Activated CD4-positive, alpha-beta T cell treated with anti-CD3 and anti-CD28 coated beads, Interleukin-2, amount 10 ng/mL, durations not matched to agents 24 days and 14 days (primary cell): ENCODE data around the gene SEC14L5. TPM values are rescaled to one million over a fixed set of nuclear protein-coding genes. Genes with fewer than 3 reads are reported as not detected.

Experiments used
- DNase-seq: peaks from one replicate; pipeline ENCODE4 v3.0.0; 2022
- H3K27ac Mint-ChIP-seq: one replicate; pipeline ENCODE4 v1.8.0; 2022; ENCODE audit warnings: mild to moderate bottlenecking, mixed read lengths
- H3K27me3 Mint-ChIP-seq: one replicate; pipeline ENCODE4 v1.8.0; 2022; ENCODE audit warnings: mixed read lengths
- H3K36me3 Mint-ChIP-seq: one replicate; pipeline ENCODE4 v1.8.0; 2022; ENCODE audit warnings: low read depth, mild to moderate bottlenecking, mixed read lengths
- H3K4me1 Mint-ChIP-seq: one replicate; pipeline ENCODE4 v1.8.0; 2021; ENCODE audit warnings: mixed read lengths
- H3K4me3 Mint-ChIP-seq: one replicate; pipeline ENCODE4 v1.8.0; 2022; ENCODE audit warnings: mild to moderate bottlenecking, moderate library complexity, mixed read lengths
- H3K9me3 Mint-ChIP-seq: one replicate; pipeline ENCODE4 v1.8.0; 2021; ENCODE audit warnings: mixed read lengths
- intact Hi-C: fragments of 100-400 bp; cut with micrococcal nuclease; formaldehyde crosslinking; loops from one replicate; pipeline ENCODE4 v1.15.1; 2023
- total RNA-seq: library from RNA; stranded (reverse); gene quantifications from 2 replicates; pipeline ENCODE4 v1.2.3, GENCODE V29; 2022

Gene SEC14L5
- total RNA-seq, 1 donor from 2014 or later, result not detected

- H3K4me1 Mint-ChIP-seq, result peaks cover 10% of the 10 kb centered on the region
- H3K4me3 Mint-ChIP-seq, result no peak overlapping the region
- intact Hi-C loops, result no loop called here
- peaks cover 5% of the 10 kb centered on the region for H3K27me3 Mint-ChIP-seq
- no peak for DNase-seq
- H3K36me3 Mint-ChIP-seq, result no peaks in the 10 kb centered on the region
- no peak overlapping the region for H3K27ac Mint-ChIP-seq
- peaks cover 13% of the 10 kb centered on the region for H3K9me3 Mint-ChIP-seq
Observed at GRCh38 chr16:4976611-4977145, 18.5 kb downstream of the SEC14L5 start.

GRCh38 chr16:4979164-4979563 is 21.0 kb downstream of the SEC14L5 start:
- H3K9me3 Mint-ChIP-seq, result peaks cover 5% of the 10 kb centered on the region
- no peaks in the 10 kb centered on the region for H3K36me3 Mint-ChIP-seq
- H3K27me3 Mint-ChIP-seq, result peaks cover 5% of the 10 kb centered on the region
- no peak for DNase-seq
- H3K27ac Mint-ChIP-seq, result no peak overlapping the region
- intact Hi-C loops, result no loop called here
- no peak overlapping the region for H3K4me3 Mint-ChIP-seq
- H3K4me1 Mint-ChIP-seq, result no peaks in the 10 kb centered on the region

DNA sequence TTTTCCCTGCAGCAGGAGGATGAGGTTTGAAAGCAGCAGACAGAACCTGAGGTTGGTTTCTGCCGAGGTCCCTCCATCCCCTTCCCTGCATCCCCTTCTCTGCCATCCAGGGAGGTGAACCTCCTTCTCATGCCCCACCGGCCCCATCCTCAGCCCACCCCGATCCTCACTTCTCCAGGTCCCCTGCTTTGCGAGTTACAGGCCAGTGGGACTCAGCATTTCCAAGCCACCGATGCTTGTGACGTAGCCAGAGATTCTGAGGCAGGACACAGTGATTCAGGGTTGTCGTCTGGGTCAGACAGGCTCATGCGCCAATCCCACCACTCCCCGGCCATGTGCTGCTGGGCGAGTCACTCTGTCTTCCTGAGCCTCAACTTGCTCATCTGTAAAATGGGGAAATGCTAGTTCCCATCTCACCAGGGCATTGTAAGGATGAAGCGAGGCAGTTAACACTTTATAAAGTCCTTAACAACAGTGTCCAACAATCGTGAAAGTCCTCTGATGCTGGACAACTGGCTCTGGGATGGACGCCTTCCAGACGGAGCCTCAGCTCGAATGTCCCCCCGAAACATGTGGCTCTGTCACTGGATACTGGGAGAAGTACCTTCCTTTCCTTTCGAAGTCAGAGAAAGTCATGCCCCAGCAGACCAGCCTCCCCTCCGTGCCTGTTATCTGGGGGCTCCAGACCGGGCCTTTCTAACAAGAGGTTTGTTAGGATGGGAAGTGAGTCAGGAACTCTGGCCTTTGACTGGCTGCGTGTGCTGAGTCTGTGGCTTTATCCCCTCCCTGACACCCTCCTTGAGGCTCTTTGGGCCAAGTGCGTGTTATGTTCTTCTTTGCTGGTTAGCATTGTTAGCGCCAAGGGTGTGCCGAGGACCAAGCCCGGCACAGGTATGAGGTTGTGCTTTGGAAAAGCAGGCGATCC is 21.9 kb downstream of the SEC14L5 start:
- no peak overlapping the region for H3K27ac Mint-ChIP-seq
- H3K36me3 Mint-ChIP-seq, result no peaks in the 10 kb centered on the region
- H3K27me3 Mint-ChIP-seq, result peaks cover 5% of the 10 kb centered on the region

GRCh38 chr16:4980691-4981090 is 22.6 kb downstream of the SEC14L5 start:
- intact Hi-C loops, result no loop called here
- Mint-ChIP-seq H3K36me3 (no peaks in the 10 kb centered on the region), H3K4me3 (no peak overlapping the region), H3K27ac (no peak overlapping the region), H3K27me3 (peaks cover 5% of the 10 kb centered on the region), H3K4me1 (no peaks in the 10 kb centered on the region), H3K9me3 (peaks cover 2% of the 10 kb centered on the region)
- DNase-seq, result no peak

More for the DNA sequence above, 21.9 kb downstream of the SEC14L5 start:
- intact Hi-C loops, result no loop called here
- Mint-ChIP-seq H3K4me3 (no peak overlapping the region), H3K9me3 (peaks cover 5% of the 10 kb centered on the region), H3K4me1 (no peaks in the 10 kb centered on the region)
- no peak for DNase-seq

DNA sequence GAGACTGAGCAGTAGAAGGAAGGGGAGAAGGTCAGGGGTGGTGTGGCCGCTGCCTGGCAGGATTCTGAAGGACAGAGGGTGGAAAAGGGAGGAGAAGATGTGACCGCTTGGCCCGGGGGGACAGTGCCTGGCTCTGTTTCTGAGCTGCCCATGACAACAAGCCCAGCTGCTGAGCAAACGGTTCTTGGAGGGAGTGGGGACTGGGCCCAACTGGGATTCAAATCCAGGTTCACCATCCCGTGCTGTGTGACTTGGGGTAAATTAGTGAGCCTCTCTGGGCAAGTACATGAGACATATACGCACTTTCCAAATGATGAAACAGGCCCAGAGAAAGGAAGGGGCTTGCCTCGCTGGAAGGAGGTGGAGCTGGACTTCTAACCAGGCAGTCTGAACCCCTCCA is 23.3 kb downstream of the SEC14L5 start:
- intact Hi-C loops, result no loop called here
- no peaks in the 10 kb centered on the region for H3K4me1 Mint-ChIP-seq
- H3K9me3 Mint-ChIP-seq, result no peaks in the 10 kb centered on the region

DNA sequence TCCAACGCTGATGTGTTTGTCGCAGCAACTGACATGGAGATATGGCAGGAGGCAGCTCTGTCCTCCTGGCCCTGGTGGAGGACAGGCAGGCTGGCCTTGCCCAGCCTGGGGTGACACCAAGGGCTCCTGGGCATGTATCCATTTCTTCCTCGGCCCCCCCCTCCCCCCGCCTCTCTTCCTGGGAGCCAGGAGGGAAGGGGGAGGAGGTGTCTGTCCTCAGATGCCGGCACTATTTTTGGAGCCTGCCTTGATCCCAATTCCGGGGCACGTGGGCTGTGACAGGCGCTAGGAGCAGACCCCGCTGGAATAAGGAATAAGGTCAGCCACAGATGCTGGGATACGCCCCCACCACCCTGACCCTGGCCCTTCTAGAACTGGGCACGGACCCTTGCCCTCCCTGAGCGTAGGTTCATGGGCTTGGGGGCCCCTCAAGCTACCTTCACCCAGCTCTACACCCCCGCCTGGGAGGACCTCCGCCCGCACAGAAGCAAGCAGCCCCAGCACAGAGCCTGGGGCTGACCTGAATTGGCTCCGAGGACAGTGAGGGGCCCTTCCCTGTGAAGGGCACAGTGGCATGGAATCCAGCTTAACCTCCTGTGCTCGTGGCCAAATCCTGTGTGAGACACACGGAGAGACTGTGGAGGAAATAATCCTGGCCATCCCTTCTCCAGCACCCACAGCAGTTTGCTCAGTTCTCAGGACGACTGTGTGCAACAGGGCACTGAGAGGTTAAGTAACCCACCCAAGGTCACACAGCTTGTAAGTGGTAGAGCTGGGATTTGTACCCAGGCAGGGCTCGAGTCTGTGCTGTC is 24.1 kb downstream of the SEC14L5 start:
- Mint-ChIP-seq H3K4me1 (no peaks in the 10 kb centered on the region), H3K27ac (no peak overlapping the region), H3K9me3 (no peaks in the 10 kb centered on the region), H3K4me3 (no peak overlapping the region), H3K36me3 (no peaks in the 10 kb centered on the region), H3K27me3 (peaks cover 14% of the 10 kb centered on the region)
- DNase-seq, result no peak
- intact Hi-C loops, result no loop called here

More for the DNA sequence above, 23.3 kb downstream of the SEC14L5 start:
- no peak overlapping the region for H3K27ac Mint-ChIP-seq
- H3K4me3 Mint-ChIP-seq, result no peak overlapping the region
- H3K27me3 Mint-ChIP-seq, result peaks cover 8% of the 10 kb centered on the region
- no peak for DNase-seq
- no peaks in the 10 kb centered on the region for H3K36me3 Mint-ChIP-seq

DNA sequence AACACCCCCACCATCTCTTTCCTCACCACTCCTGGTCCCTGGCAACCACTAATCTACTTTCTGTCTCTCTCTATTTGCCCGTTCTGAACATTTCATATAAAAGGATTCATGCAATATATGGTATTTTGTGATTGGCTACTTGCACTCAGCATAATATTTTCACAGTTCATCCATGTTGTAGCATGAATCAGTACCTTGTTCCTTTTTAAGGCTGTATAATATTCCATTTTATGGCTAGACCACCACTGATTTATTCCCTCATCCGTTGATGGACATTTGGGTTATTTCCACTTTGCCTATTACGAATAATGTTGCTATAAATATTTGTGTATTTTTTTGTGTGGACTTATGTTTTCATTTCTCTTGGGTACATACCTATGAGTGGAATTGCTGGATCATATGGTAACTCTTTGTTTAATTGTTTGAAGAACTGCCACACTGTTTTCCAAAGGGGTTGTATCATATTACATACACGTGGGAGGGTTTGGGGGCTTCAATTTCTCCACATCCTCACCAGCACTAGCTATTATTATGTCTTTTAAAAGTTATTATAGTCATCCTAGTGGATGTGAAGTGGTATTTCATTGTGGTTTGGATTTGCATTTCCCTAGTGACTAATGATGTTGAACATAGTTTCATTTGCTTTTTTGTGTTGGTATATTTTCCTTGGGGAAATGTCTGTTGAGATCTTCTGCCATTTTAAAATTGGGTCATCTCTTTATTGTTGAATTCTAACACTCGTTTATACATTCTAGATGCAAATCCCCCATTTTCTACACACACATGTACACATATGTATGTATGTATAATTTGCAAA is 26.3 kb downstream of the SEC14L5 start:
- peaks cover 28% of the 10 kb centered on the region for H3K27me3 Mint-ChIP-seq

DNA sequence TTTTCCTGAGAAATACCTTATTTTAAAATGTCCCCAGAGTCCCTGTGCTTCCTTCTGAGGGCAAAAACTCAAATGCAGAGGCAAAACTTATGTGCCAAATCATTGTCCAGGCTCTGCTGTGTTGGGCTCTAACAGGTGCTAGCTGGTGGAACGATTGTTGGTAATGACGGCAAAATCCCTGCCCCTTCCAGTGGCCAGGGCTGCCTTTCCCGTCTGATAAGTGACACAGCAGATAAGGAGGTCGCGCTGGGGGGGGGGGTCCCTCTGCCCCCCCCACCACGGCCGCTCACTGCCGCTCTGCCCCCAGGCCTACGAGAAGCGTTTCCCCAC is 29.1 kb downstream of the SEC14L5 start:
- intact Hi-C loops, result no loop called here
- Mint-ChIP-seq H3K27me3 (peaks cover 28% of the 10 kb centered on the region), H3K9me3 (no peaks in the 10 kb centered on the region), H3K36me3 (no peaks in the 10 kb centered on the region), H3K4me1 (no peaks in the 10 kb centered on the region), H3K27ac (no peak overlapping the region), H3K4me3 (no peak overlapping the region)
- DNase-seq, result no peak

More for the DNA sequence above, 26.3 kb downstream of the SEC14L5 start:
- no peak overlapping the region for H3K4me3 Mint-ChIP-seq
- H3K27ac Mint-ChIP-seq, result no peak overlapping the region
- no peaks in the 10 kb centered on the region for H3K9me3 Mint-ChIP-seq
- no peak for DNase-seq
- H3K4me1 Mint-ChIP-seq, result no peaks in the 10 kb centered on the region
- intact Hi-C loops, result no loop called here
- H3K36me3 Mint-ChIP-seq, result no peaks in the 10 kb centered on the region

DNA sequence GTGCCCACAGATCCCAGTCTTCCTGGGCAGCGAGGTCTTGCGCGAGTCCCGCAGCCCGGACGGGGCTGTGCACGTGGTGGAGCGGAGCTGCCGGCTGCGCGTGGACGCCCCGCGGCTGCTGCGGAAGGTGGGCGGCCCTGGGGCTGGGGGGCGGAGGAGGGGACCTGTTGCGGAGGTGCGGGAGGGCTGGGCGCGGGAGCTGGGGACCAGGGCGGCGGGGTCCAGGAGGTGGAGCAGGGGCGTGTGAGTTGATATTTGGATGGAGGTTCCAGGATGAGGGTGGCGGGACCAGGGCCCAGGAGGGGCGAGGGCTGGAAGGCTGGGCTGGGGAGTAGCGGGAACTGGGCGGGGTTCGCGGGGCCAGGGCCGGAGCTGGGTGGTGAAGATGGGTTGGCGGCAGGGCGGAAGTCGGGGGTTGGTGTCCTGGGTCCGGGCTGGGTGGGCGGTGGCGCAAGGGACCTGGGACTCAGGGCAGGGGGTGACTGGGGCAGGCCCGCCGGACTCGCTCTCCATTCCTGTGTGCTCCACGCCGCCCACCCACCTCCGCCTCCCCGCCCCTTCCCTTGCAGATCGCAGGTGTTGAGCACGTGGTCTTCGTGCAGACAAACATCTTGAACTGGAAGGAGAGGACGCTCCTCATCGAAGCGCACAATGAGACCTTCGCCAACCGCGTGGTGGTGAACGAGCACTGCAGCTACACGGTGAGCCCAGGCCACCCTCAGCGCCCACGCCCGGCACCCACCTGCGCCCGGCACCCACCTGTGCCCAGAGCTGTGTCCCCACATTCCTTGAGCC is 29.6 kb downstream of the SEC14L5 start:
- H3K27me3 Mint-ChIP-seq, result peaks cover 28% of the 10 kb centered on the region
- H3K9me3 Mint-ChIP-seq, result no peaks in the 10 kb centered on the region
- intact Hi-C loops, result no loop called here
- H3K4me3 Mint-ChIP-seq, result no peak overlapping the region
- no peaks in the 10 kb centered on the region for H3K4me1 Mint-ChIP-seq
- no peak overlapping the region for H3K27ac Mint-ChIP-seq
- no peak for DNase-seq
- H3K36me3 Mint-ChIP-seq, result no peaks in the 10 kb centered on the region

GRCh38 chr16:4988647-4989046 is 30.5 kb downstream of the SEC14L5 start:
- Mint-ChIP-seq H3K27ac (no peak overlapping the region), H3K27me3 (peaks cover 28% of the 10 kb centered on the region), H3K36me3 (no peaks in the 10 kb centered on the region), H3K9me3 (no peaks in the 10 kb centered on the region), H3K4me3 (no peak overlapping the region), H3K4me1 (no peaks in the 10 kb centered on the region)
- intact Hi-C loops, result no loop called here
- DNase-seq, result no peak

GRCh38 chr16:4989391-4990006 is 31.4 kb downstream of the SEC14L5 start:
- Mint-ChIP-seq H3K4me3 (no peak overlapping the region), H3K9me3 (no peaks in the 10 kb centered on the region), H3K27me3 (peaks cover 28% of the 10 kb centered on the region), H3K36me3 (no peaks in the 10 kb centered on the region), H3K27ac (no peak overlapping the region), H3K4me1 (no peaks in the 10 kb centered on the region)
- intact Hi-C loops, result no loop called here
- DNase-seq, result no peak

GRCh38 chr16:4990415-4990814 is 32.3 kb downstream of the SEC14L5 start:
- no peaks in the 10 kb centered on the region for H3K9me3 Mint-ChIP-seq
- H3K4me1 Mint-ChIP-seq, result no peaks in the 10 kb centered on the region
- intact Hi-C loops, result no loop called here
- H3K4me3 Mint-ChIP-seq, result no peak overlapping the region
- no peak overlapping the region for H3K27ac Mint-ChIP-seq
- no peaks in the 10 kb centered on the region for H3K36me3 Mint-ChIP-seq
- peaks cover 27% of the 10 kb centered on the region for H3K27me3 Mint-ChIP-seq
- no peak for DNase-seq
